Activated CD4-positive, alpha-beta memory T cell treated with anti-CD3 and anti-CD28 coated beads for 36 hours (primary cell): ENCODE results near the gene OR2B2. TPM values are rescaled to one million over a fixed set of nuclear protein-coding genes. Genes with fewer than 3 reads are reported as not detected.

Experiments used
- CTCF ChIA-PET: fragments of 350-600 bp; sonication (Branson Sonifier 250); formaldehyde crosslinking; loops from one replicate; lab custom pipeline; 2021; ENCODE audit warnings: antibody characterized with exemption, inconsistent platforms; lab: Charles Lee
- POLR2A ChIA-PET: fragments of 350-600 bp; sonication (Branson Sonifier 250); formaldehyde crosslinking; loops from one replicate; lab custom pipeline; 2021; ENCODE audit warnings: antibody characterized with exemption; lab: Charles Lee
- DNase-seq: peaks from one replicate; pipeline ENCODE4 v3.0.0-alpha.2; 2020
- H3K27ac Mint-ChIP-seq: one replicate; pipeline ENCODE4 v1.8.0; 2021; ENCODE audit warnings: mixed read lengths
- H3K27me3 Mint-ChIP-seq: one replicate; pipeline ENCODE4 v1.8.0; 2021; ENCODE audit warnings: mixed read lengths
- H3K36me3 Mint-ChIP-seq: one replicate; pipeline ENCODE4 v1.8.0; 2021; ENCODE audit warnings: mixed read lengths
- H3K4me1 Mint-ChIP-seq: one replicate; pipeline ENCODE4 v1.8.0; 2021; ENCODE audit warnings: low read depth, mixed read lengths
- H3K4me3 Mint-ChIP-seq: one replicate; pipeline ENCODE4 v1.8.0; 2021; ENCODE audit warnings: mild to moderate bottlenecking, mixed read lengths
- H3K9me3 Mint-ChIP-seq: one replicate; pipeline ENCODE4 v1.8.0; 2021; ENCODE audit warnings: mixed read lengths
- intact Hi-C: fragments of 100-400 bp; cut with micrococcal nuclease; formaldehyde crosslinking; loops from one replicate; pipeline ENCODE4 v1.15.1; 2023
- total RNA-seq, 2 experiments: library from RNA; stranded (reverse); gene quantifications; one replicate each; pipeline ENCODE4 v1.2.3, GENCODE V29; 2021

The OR2B2 gene
- total RNA-seq, 2 experiments from 2014 or later: not detected

- ChIA-PET CTCF (interaction anchor here (1.0 to 11.3 kb wide), 7 partner anchors 24 to 94 kb away, joined by 3 to 121 read pairs (median 7); a partner anchor contains a TSS), POLR2A (interaction anchor here (0.7 to 12.2 kb wide), 27 partner anchors 7 to 1822 kb away, joined by 3 to 507 read pairs (median 9); partner anchors contain the start of genes HMGN4 and ZSCAN26)
- H3K27ac Mint-ChIP-seq: peak overlapping the region; percentile 100
- H3K36me3 Mint-ChIP-seq: peaks cover 25% of the 10 kb centered on the region
- H3K4me1 Mint-ChIP-seq: peaks cover 42% of the 10 kb centered on the region
- DNase-seq: peak; percentile 70
- peak overlapping the region; percentile 96 for H3K4me3 Mint-ChIP-seq
- H3K9me3 Mint-ChIP-seq: peaks cover 10% of the 10 kb centered on the region
- intact Hi-C loops: loop anchor here (1.0 to 5.0 kb wide), 6 partner anchors 27 to 1669 kb away; a partner anchor contains a TSS
- H3K27me3 Mint-ChIP-seq: peaks cover 20% of the 10 kb centered on the region
These were observed 46.3 kb downstream of the OR2B2 start for GRCh38 chr6:27865850-27866356.

- intact Hi-C loops: loop anchor here (1.0 to 5.0 kb wide), 5 partner anchors 27 to 1668 kb away; a partner anchor contains a TSS
- H3K27ac Mint-ChIP-seq: peak overlapping the region; percentile 100
- H3K9me3 Mint-ChIP-seq: peaks cover 10% of the 10 kb centered on the region
- peak overlapping the region; percentile 96 for H3K4me3 Mint-ChIP-seq
- H3K36me3 Mint-ChIP-seq: peaks cover 25% of the 10 kb centered on the region
- ChIA-PET CTCF (interaction anchor here (1.0 to 11.3 kb wide), 8 partner anchors 25 to 93 kb away, joined by 3 to 121 read pairs (median 6); a partner anchor contains a TSS), POLR2A (interaction anchor here (0.6 to 12.2 kb wide), 29 partner anchors 8 to 1839 kb away, joined by 3 to 507 read pairs (median 8); partner anchors contain the start of genes HMGN4 and ZSCAN26)
- H3K27me3 Mint-ChIP-seq: peaks cover 20% of the 10 kb centered on the region
- DNase-seq: peak; percentile 85
- H3K4me1 Mint-ChIP-seq: peaks cover 38% of the 10 kb centered on the region
These were observed 47.0 kb downstream of the OR2B2 start for GRCh38 chr6:27864906-27865849.

- Mint-ChIP-seq H3K4me1 (peaks cover 38% of the 10 kb centered on the region), H3K27ac (peak overlapping the region; percentile 100), H3K27me3 (peaks cover 20% of the 10 kb centered on the region), H3K9me3 (peaks cover 10% of the 10 kb centered on the region), H3K4me3 (peak overlapping the region; percentile 96), H3K36me3 (peaks cover 25% of the 10 kb centered on the region)
- CTCF ChIA-PET: interaction anchor here (1.2 to 11.3 kb wide), 4 partner anchors 26 to 92 kb away, joined by 3 to 121 read pairs (median 16); a partner anchor contains a TSS
- intact Hi-C loops: no loop called here
- peak; percentile 61 for DNase-seq
- POLR2A ChIA-PET: interaction anchor here (0.5 to 12.2 kb wide), 24 partner anchors 9 to 1838 kb away, joined by 3 to 507 read pairs (median 11); partner anchors contain the start of genes HMGN4 and ZNF165
These were observed 48.0 kb downstream of the OR2B2 start for GRCh38 chr6:27863962-27864905.

- no peak overlapping the region for H3K27ac Mint-ChIP-seq
- DNase-seq: no peak
- intact Hi-C loops: no loop called here
- peaks cover 38% of the 10 kb centered on the region for H3K4me1 Mint-ChIP-seq
- CTCF ChIA-PET: no interaction called here
- peaks cover 25% of the 10 kb centered on the region for H3K36me3 Mint-ChIP-seq
- no peak overlapping the region for H3K4me3 Mint-ChIP-seq
- peaks cover 20% of the 10 kb centered on the region for H3K27me3 Mint-ChIP-seq
- POLR2A ChIA-PET: interaction anchor here (1.3 to 12.2 kb wide), 4 partner anchors 11 to 32 kb away, joined by 3 to 507 read pairs (median 230); a partner anchor contains a TSS
- H3K9me3 Mint-ChIP-seq: peaks cover 10% of the 10 kb centered on the region
These were observed 49.7 kb downstream of the OR2B2 start for GRCh38 chr6:27862396-27863066.

- Mint-ChIP-seq H3K27ac (no peak overlapping the region), H3K36me3 (peaks cover 20% of the 10 kb centered on the region), H3K4me1 (peaks cover 34% of the 10 kb centered on the region), H3K9me3 (peaks cover 6% of the 10 kb centered on the region), H3K4me3 (no peak overlapping the region), H3K27me3 (peaks cover 15% of the 10 kb centered on the region)
- no peak for DNase-seq
- CTCF ChIA-PET: no interaction called here
- intact Hi-C loops: no loop called here
- POLR2A ChIA-PET: interaction anchor here (1.1 to 7.5 kb wide), 4 partner anchors 12 to 37 kb away, joined by 3 to 429 read pairs (median 17); a partner anchor contains a TSS
These were observed 50.3 kb downstream of the OR2B2 start for GRCh38 chr6:27861861-27862260.

- Mint-ChIP-seq H3K27ac (no peak overlapping the region), H3K36me3 (peaks cover 15% of the 10 kb centered on the region), H3K9me3 (peaks cover 6% of the 10 kb centered on the region), H3K27me3 (peaks cover 10% of the 10 kb centered on the region), H3K4me1 (peaks cover 29% of the 10 kb centered on the region), H3K4me3 (no peak overlapping the region)
- intact Hi-C loops: no loop called here
- POLR2A ChIA-PET: interaction anchor here (1.1 to 7.5 kb wide), 3 partner anchors 12 to 37 kb away, joined by 3 to 429 read pairs (median 3); a partner anchor contains a TSS
- no peak for DNase-seq
- CTCF ChIA-PET: no interaction called here
These were observed 50.8 kb downstream of the OR2B2 start for GRCh38 chr6:27861276-27861840.

Other genes with a start within 250 kb of the OR2B2 start
- gene OR2B6, start 44.8 kb upstream of the OR2B2 start, total RNA-seq: not detected
- 1 to 10 TPM; 3.7 to 4.0 TPM for gene ZNF165, start 168.2 kb upstream of the OR2B2 start, total RNA-seq
- gene ZSCAN16, start 212.2 kb upstream of the OR2B2 start, total RNA-seq: 1 to 10 TPM; 2.8 to 3.6 TPM
- 10 to 100 TPM; 14.4 to 16.5 TPM for gene ZKSCAN8, start 229.5 kb upstream of the OR2B2 start, total RNA-seq